Umbilical cord (tissue), 2 donors: ENCODE data around the gene REPIN1. TPM values are rescaled to one million over a fixed set of nuclear protein-coding genes. Genes with fewer than 3 reads are reported as not detected.

ENCODE experiments used
- DNase-seq: peaks from one replicate; pipeline ENCODE4 v3.0.0-alpha.2; 2015; ENCODE audit warnings: low spot score
- total RNA-seq: library from RNA; depleted of rRNA; stranded (reverse); fragments of >200 nt; gene quantifications from one replicate; pipeline ENCODE4 v1.2.3, GENCODE V29; 2014; ENCODE audit warnings: low replicate concordance; ENCODE audit not compliant: insufficient read depth

REPIN1 gene
- total RNA-seq = 24.1 TPM

DNA sequence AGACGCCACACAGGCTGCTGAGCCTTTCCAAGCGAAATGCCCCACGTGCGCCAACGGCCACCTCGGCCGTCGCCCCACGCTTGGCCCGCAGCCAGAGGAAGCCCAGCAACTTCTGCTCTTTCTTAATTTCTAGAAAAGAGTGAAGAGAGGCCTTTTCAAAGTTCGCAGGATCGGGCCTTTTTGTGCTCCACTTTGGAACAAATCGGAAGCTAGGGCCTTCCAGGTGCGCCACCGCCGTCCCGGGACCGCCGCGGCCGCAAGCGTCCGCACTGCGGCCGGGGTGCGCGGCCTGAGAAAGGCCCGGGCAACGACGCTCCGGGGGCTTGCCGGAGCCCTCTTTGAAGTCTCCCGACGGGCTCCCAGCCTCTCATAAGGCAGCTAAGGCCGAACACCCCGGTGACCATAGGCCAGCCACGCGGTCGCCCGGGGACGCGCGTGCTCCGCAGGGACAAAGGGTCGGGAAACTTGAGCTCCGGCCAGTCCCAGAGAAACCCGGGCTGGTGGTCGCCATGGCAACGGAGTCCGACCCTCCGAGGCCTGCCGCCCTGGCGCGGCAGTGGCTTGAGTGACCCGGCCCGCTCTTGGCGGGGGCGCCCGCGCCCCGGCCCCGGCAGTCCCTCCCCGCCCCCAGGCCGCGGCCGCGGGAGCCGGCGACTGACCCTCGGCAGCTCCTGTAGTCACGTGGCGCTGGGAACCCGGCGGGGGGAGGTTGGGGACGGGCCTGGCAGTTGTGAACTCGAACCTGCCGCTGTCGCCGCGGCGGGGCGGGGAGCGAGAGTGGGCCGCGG is at the start of gene REPIN1:
TSS of gene REPIN1 (plus strand) at position 727 of the 788 bp plus-strand sequence. CDS start 890 bp downstream, outside the sequence.
- DNase-seq = peak; percentile 90

DNA sequence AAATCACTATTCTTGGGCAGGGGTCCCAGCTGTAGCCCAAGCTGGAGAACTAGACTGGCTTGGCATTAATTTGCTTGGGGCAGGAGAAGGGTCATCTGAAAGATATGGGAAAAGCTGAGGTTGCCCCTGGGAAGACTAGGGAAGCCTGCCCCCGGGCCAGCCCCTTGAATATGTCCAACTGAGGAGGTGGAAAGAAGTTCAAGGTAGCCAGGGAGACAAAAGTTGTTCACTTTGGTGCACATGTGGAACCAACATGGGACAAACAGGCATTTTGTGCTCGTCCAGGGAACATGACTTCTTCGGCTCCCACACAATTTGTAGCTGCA is 46.9 kb upstream of the REPIN1 start:
- no peak for DNase-seq

DNA sequence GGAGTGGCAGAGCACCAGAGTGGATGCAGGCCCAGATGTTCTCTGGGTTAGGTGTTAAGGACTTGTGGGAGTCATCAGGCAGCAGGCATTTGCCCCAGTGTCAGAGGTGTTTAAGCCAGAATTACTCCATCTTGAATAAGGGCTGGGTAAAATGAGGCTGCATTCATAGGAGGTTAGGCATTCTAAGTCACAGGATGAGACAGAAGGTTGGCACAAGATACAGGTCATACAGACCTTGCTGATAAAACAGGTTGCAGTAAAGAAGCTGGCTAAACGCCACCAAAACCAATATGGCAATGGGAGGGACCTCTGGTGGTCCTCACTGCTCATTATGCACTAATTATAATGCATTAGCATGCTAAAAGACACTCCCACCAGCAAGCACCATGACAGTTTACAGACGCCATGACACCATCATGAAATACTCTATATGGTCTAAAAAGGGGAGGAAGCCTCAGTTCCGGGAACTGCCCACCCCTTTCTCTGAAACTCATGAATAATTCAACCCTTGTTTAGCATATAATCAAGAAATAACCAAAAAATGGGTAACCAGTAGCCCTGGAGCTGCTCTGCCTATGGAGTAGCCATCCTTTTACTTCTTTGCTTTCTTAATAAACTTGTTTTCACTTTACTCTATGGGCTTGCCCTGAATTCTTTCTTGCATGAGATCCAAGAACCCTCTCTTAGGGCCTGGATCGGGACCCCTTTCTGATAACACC is 46.3 kb upstream of the REPIN1 start:
- no peak for DNase-seq

DNA sequence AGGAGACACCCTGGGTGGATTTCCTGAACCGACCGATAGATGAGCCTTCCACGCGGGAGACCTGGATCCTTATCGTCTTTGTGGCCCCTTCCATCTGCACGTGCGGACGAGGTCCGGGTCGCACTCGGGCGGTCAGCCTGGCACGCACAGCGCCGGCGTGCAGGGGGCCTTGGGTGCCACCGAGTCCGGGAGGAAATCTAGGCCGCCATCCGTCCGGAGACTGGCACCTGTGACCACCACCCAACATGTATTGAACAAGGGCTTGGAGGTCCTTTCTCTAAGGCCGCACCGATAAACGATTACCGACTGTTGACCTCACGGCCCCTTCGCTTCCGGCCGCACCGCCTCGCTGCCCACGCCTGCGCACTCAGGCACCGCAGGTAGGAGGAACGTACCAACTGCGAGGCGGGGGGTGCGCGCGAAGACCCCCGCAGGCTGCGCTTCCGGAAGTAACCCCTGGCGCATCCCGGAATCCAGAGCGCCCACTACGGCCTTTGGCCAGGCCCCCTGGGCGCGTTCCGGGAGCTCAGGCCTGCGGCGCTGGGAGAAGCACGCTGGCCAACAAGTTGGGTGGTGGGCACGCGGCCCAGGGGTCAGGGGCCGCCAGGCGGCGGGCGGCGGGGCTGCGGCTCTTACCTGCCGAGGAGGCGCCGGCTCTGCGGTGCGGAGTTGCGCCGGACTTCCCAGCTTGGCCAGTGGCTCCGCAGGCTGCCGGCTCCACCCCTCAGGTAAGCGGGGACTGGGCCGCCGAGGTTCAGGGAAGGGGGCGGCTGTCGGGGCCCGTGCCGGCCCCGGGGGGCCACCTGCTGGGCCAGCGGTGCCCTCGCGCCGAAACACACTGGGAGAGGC is 45.6 kb upstream of the REPIN1 start, which contains the start of the genes ACTR3C and LRRC61:
TSS of gene ACTR3C (minus strand) at position 713 of the 849 bp plus-strand sequence. CDS start 28,249 bp downstream, outside the sequence.
TSS of gene LRRC61 (plus strand) at position 523 of the 849 bp plus-strand sequence. CDS start 13,507 bp downstream, outside the sequence.
- peak; percentile 48 for DNase-seq

DNA sequence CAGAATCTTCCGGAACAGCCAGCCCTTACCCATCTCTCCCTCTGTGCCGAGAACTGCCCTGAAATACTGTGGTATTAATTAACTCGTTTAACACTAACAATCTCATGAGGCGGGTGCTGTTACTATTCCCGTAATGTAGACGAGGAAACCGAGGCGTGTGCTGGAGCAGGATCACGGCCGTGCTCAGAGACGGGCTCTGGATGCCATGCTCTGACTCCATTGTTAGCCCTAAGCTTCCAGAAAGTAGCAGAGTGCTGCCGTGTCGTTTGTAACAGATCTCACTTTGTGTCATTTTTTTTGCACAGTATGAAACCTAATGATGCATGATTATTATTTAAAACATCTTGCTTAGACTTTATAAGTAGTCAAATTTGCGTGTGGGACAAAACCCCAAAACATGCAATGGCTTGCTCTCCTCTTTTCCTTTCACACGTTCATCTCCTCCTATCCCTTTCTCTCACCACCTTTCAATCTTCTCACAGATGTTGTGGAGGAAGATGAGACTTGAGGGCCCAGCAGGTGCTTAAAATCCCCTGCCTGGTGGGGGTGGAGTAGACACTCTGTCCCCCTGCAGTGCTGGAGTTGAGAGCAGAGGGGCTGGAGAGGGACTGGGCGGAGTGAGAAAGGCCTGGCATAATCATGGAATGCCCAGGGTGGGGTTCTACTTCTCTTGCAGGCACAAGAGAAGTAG is 44.8 kb upstream of the REPIN1 start:
- DNase-seq = peak; percentile 22

DNA sequence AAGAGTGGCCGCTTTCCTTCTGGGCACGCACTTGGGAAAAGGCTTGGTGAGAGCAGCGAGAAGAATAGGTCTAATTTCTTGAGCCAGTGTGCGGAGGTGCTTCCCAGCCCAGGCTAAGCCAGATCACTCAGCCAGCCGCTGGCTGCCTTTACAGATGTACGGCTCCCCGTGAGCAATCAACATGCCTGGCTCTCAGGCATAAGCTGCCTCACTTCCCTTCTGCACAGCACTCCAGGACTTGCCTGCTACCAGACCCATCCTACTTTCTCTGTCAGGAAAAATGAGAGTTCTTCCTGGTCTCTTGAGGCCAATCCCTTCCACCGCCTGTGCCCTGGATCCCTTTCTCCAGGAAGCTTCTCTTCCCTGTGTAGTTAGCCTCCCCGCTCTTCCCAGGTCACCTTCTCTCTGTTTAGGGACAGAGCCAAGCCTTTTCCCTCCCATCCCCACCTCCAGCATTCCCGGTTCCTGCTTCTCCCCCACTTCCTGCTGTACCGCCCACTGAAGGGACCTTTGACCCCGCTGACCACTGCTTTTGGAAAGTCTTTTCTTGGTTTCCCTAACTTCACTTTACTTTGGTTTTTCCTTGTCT is 44.2 kb upstream of the REPIN1 start:
- DNase-seq = peak; percentile 23

DNA sequence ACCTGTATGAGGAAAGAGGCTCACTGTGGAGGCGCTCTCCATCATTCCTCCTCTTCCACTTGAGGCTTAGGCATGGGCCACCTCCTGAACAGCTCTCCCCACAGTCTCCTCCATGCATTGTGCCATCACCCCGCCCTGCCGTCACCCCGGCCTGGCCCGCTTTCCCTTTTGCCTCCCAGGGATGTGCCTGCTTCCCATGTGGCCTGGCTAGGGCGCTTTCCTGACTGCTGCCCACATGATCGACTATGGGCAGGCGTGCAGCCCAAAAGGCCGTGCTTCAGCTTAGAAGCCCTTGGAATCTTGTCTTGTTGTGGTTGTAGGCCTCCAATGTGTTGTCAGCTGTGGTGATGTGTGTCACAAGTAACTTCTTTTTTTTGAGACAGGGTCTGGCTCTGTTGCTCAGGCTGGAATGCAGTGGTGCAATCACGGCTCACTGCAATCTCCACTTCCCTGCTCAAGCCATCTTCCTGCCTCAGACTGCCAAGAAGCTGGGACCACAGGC is 43.5 kb upstream of the REPIN1 start:
- no peak for DNase-seq

DNA sequence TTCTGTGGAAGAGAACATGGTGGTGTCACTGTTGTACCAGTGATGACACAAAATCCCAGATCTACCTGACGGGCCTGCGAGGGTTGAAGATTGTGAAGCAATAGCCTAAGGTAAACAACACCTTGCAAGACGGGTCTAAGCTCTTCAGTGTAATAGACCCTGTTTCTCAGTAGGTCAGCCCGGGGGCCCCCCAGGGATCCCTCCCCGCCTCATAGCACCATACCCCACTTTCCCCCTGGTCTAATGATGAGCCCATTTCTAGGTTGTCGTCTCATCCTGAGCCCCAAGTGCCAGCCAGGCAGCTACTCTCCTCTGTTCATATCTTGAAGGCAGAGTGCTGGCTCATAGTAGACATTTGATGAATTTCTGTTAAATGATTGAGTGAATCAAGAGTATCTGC is 42.7 kb upstream of the REPIN1 start:
- no peak for DNase-seq

DNA sequence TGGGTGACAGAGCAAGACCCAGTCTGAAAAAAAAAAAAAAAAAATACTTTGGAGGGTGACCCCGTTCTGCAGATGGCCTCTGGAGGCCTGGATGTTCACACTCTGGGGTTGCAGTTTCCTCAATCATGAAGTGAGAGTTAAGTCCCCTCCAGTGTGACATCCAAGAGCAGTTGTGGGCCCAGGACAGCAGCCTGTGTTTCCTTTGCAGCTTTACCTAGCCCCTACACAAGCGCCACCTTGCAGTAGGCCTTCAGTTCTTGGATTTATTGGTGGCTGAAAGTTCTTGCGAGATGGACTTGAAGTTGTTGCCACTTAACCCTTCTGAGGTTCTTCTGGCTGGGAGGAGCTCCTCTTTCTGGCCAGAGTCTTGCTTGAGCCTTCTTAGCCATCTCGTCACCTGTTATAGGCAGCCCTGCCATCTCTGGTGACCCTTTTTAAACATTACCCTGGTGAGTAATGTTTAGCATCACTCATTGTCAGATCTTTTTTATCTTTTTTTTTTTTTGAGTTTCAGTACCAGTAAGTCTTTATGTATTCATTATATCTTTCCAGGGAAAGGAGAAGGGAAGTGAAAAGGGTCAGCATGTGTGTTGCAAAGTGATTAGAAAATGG is 41.9 kb upstream of the REPIN1 start:
- no peak for DNase-seq

DNA sequence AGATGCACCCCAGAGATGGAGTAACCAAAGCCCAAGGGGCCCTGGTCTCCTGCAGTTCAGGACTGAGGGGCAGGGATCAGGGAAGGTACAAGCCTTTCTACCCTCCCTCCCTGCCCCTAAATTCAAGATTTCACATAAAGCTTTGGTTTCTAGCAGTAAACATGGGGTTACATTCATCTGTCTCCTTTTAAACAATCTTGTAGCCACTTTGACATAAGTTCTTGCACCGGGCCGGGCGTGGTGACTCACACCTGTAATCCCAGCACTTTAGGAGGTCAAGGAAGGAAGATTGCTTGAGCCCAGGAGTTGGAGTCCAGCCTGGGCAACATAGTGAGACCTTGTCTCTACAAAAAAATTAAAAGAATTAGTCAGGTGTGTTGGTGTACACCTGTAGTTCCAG is 41.3 kb upstream of the REPIN1 start:
- no peak for DNase-seq

DNA sequence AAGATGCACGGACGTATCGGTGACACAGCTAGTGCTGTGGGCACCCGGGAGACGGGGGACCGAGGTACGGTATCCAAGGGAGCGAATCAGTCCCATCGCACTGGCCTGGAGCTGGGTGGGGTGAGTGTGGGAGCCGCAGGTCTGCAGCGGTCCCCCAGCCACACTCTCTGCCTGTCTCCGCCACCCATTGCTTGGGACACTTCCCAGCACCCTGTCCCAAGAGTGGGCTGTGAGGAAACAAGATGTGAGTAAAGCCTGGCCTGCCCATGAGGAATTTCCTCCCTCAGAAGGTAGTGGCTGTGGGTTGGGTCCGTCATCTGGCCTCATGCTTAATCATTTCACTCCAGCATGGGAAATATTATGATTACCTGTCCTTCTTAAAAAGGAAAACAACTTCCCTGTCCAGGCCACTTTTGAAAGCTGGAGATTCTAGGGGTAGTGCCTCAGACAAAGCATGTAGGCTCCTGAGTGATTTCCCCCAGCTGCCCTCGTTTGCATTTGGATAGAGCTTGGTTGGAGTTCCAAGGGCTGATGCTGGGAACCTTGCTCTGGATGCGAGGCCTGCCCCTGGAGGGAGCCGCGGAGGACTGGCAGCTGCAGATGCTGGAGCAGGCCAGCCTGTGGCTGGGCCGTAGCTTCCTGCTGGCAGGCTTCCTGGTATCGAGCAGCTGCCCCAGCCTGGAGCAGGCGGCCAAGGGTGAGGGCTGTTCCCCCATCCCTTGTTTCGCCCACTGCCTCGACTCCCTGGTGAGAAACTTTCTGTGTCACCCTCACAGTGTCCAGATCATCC is 39.1 kb upstream of the REPIN1 start:
- no peak for DNase-seq

DNA sequence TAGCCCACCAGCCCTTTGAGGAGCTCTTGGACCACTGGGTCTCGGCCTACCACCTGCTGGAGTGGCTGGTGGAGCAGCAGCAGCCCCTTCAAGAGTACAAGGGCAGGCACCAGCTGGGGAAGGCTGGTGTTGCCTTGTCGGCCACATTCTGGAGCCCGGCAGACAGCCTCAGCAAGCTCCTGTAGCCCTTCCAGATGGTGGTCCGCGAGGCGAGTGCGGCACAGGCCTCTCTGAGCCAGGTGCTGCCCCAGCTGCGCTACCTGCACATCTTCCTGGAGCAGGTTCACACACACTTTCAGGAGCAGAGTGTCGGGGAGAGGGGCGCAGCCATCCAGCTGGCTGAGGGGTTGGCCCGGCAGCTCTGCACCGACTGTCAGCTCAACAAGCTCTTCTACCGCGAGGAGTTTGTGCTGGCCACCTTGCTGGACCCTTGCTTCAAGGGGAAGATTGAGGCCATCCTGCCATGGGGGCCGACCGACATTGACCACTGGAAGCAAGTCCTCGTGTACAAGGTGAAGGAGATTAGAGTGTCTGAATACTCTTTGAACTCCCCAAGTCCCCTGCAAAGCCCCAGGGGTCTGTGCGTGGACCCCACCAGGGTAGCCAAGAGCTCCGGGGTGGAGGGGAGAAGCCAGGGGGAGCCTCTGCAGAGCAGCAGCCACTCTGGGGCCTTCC is 38.3 kb upstream of the REPIN1 start:
- no peak for DNase-seq

DNA sequence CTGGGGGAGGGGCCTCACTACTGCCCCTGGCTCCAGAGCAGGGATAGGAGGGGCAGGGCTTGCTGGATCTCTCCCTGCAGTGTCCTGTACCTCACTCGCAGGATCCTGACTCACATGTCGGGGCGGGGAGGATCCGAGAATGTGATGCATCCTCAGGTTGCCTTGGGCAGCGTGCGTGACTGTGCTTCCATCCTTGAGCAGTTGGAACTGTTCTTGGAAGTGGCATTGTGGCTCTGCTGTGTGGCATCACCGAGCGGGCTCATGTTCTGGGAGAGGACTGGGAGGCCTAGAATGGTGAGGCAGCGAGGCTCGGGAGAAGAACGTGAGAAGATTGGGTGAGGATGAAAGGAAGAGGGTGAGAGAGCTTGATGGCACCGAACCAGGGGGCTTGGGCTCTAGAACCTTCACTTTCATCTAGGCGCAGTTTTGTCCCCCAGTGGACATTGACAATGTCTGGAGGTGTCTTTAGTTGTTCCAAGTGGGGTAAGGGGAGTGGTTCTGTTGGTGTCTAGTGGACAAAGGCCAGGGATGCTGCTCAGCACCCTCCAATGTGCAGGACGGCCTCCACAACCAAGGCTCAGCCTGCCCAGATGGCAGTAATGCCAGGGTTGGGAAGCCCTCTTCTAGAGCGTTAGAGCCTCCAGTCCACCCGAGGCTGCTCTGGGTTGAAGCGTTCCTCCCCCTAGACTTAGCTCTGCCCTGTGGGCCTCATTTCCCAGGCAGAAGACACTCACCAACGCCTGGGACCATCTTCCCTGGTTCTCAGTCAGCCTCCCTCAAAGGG is 35.6 kb upstream of the REPIN1 start:
- DNase-seq = no peak

DNA sequence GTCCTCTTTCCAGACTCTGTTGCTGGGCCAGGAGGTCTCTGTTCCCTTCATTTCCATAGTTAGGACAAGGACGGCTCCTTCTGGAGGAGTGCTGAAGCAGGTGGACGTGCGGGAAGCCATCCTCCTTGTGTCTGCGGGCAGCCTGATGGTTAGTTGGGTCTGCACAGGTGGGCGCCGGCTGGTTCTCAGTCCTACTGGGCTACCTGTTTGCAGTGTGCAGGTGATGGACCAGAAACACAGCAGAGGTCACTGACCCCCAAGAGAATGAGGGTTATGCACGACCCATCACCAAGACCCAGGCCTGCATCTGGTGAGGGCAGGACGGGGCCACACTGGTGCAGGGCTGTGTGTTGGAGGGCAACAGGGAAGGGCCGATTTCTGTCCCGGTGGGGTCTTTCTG is 35.0 kb upstream of the REPIN1 start:
- no peak for DNase-seq

DNA sequence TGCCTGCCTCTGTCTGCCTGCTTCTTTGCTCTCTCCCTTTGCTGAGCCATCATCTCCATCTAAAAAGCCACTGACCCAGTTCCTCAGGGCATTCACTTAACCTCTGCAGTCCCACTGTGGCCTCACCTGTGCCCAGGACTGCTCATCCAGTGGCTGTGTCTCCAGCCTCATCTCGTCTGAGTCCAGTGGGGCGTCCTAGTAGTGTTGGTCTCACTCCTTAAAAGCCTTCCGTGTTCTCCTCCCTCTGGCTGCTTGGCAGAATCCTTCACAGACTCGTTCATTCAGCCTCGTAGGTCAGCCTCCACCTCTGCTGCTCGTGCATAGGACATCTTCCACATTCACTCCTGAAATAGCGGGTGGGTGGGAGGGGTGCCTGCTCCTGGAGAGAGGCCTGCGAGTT is 34.5 kb upstream of the REPIN1 start:
- DNase-seq = no peak

DNA sequence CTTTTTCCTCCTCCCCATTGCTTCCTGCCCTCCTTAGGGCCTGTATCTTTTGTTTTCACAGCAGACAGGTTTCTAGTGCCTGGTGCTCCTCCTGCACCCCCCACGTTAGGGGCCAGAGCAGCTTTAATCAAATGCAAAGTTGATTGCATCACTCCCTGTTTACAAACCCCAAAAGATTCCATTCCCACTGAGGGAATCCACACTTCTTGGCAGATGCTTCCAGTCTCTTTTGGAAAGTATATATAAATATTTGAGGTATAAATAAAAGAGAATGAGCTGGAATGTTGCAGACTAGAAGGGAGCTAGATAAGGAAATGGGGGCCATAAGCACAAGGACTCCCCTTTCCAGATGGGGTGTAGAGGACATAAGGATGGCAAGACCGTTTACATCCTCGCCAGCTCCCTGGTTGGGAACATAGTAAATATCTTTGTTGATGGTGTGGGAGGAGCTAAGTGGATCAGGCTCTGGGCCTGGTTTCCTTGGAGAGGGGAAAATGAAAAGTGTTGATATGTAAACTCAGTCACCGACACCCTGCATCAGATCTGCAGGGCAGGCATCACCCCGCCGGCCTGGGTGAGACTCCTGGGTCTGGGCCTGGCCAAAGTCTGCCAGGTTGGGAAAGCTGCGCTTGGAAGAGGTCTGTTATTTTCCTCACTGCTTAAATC is 33.4 kb upstream of the REPIN1 start:
- peak; percentile 42 for DNase-seq

DNA sequence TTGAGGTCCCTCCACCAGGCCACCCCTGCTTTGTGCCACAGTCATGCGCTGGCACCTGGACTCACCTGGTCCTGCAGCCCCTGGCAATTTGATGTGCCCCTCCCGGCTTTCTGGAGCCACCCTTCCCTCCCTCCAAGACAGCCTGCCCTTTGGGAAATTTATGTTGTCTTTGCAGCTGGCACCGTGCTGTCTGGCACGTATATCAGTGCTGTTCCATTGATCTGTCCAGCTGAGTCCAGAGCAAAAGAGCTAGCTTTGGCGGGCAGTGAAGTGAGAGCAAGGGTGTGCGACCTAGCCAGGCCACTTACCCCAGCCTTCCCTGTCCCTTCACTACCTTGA is 32.9 kb upstream of the REPIN1 start:
- DNase-seq = no peak

DNA sequence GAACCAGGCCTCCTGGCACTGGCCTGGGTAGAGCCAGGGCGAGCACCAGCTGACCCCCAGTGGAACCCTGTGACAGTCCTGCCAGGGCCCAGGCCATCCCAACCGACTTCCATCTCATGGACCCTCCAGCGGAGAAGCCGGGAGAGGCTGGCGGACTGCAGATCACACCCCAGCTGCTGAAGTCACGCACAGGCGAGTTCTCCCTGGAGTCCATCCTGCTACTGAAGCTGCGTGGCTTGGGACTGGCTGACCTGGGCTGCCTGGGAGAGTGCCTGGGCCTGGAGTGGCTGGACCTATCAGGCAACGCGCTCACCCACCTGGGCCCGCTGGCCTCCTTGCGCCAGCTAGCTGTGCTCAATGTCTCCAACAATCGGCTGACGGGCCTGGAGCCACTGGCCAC is 31.9 kb upstream of the REPIN1 start:
- DNase-seq = no peak
